Mucosa of descending colon (tissue), 3 donors: ENCODE measurements around the gene MT1G. TPM values are rescaled to one million over a fixed set of nuclear protein-coding genes. Genes with fewer than 3 reads are reported as not detected.
"Not testable (repeated sequence)": the region's sequence is repeated elsewhere in the genome, so short reads cannot be mapped to it uniquely, and the experiment has no call there.

Source experiments
- ATAC-seq: fragments of 200-7000 bp; cut with Tn5 transposase; one replicate; pipeline ENCODE4 v1.9.1; 2020; ENCODE audit warnings: mild to moderate bottlenecking, moderate library complexity
- DNase-seq, 3 donors: peaks; one replicate each; pipeline ENCODE4 v3.0.0-alpha.2; 2020
- H3K36me3 ChIP-seq: fragments of 200-600 bp; one replicate; pipeline ENCODE4 v1.8.0; 2021; ENCODE audit warnings: low read depth, mild to moderate bottlenecking
- H3K4me1 ChIP-seq: fragments of 200-600 bp; one replicate; pipeline ENCODE4 v1.8.0; 2021; ENCODE audit warnings: low read depth, mild to moderate bottlenecking
- H3K4me3 ChIP-seq: fragments of 200-600 bp; one replicate; pipeline ENCODE4 v1.8.0; 2021; ENCODE audit warnings: mild to moderate bottlenecking
- H3K9me3 ChIP-seq: fragments of 200-600 bp; one replicate; pipeline ENCODE4 v1.8.0; 2021; ENCODE audit warnings: mild to moderate bottlenecking
- CTCF ChIP-seq: fragments of 200-600 bp; IDR thresholded peaks from one replicate; pipeline ENCODE4 v1.8.0; 2022; ENCODE audit warnings: antibody characterized with exemption, mild to moderate bottlenecking
- intact Hi-C, 2 donors: fragments of 100-400 bp; cut with DNase I in 1 of 2; cut with micrococcal nuclease in 1 of 2; formaldehyde crosslinking; loops; one replicate each; pipeline versions ENCODE4 v1.11.0 to v1.11.1; 2022; cut with DNase I, micrococcal nuclease
- long read RNA-seq, 2 donors: library from polyadenylated mRNA; unstranded; transcript quantifications; one replicate each; pipeline ENCODE4 v2.0.0, GENCODE V29; 2019 to 2021
- total RNA-seq, 3 donors: library from RNA; stranded (reverse); fragmentation: NEBNext Ultra II Directional in 2 of 3; extraction: Animal tissue kit (Norgen Biotek cat#: 25700) in 2 of 3; gene quantifications; one replicate each; pipeline versions ENCODE4 v1.2.1 to v1.2.4, GENCODE V29; 2021 to 2023
- donor health status: DM: no; HTN: no; CAD: no; lungs with moderate emphysema.
- donor health status: DM: no; HTN: no; CAD: no.
- donor health status: DM: no; HTN: yes; CAD: no.

Gene MT1G
- total RNA-seq, result 100 to 1,000 TPM in 1 of 3 donors, 10 to 100 TPM in 1, 1 to 10 TPM in 1; 7.3 to 210 (median 83.8) TPM
- long read RNA-seq, donor 1, partial matches to known transcripts, result 0 of 3 reads
- long read RNA-seq, donor 1, other reads (novel, unspliced or antisense), result 1 of 3 reads
- long read RNA-seq, donor 2, transcript MT1G-201 (3 exons, 405 nt), result major isoform, 11 of 22 reads
- long read RNA-seq, donor 2, transcript MT1G-202 (3 exons, 406 nt), result minor isoform, 10 of 22 reads
- long read RNA-seq, donor 2, partial matches to known transcripts, result 0 of 22 reads
- long read RNA-seq, donor 2, other reads (novel, unspliced or antisense), result 1 of 22 reads

- intact Hi-C loops, result no loop called here
- TF ChIP-seq CTCF, result no peak
- peak; percentile 93 for ATAC-seq
- Histone ChIP-seq H3K36me3 (no peaks in the 10 kb centered on the region), H3K4me1 (peaks cover 8% of the 10 kb centered on the region), H3K9me3 (no peaks in the 10 kb centered on the region), H3K4me3 (no peak within 1 kb of the TSS)
- DNase-seq, result peak; percentile 84 to 87 (median 86)
These were observed at the start of gene MT1G for GRCh38 chr16:56667581-56668571. TSS of gene MT1G (minus strand) at chr16:56668065. CDS start at chr16:56667993, 72 bp downstream.

GRCh38 chr16:56717532-56717931, 49.7 kb upstream of the MT1G start:
- ATAC-seq, H3K36me3 ChIP-seq, H3K4me1 ChIP-seq, intact Hi-C loops, H3K9me3 ChIP-seq, H3K4me3 ChIP-seq, DNase-seq: not testable (repeated sequence)

GRCh38 chr16:56716761-56717160, 48.9 kb upstream of the MT1G start:
- Histone ChIP-seq H3K9me3 (no peaks in the 10 kb centered on the region), H3K36me3 (no peaks in the 10 kb centered on the region), H3K4me3 (no peak overlapping the region), H3K4me1 (no peaks in the 10 kb centered on the region)
- no peak for ATAC-seq
- no peak for DNase-seq
- intact Hi-C loops, result no loop called here
- no peak for TF ChIP-seq CTCF

- Histone ChIP-seq H3K4me3 (no peak overlapping the region), H3K9me3 (no peaks in the 10 kb centered on the region), H3K36me3 (no peaks in the 10 kb centered on the region), H3K4me1 (no peaks in the 10 kb centered on the region)
- intact Hi-C loops, result no loop called here
- TF ChIP-seq CTCF, result no peak
- no peak for DNase-seq
- no peak for ATAC-seq
These were observed 47.3 kb upstream of the MT1G start for GRCh38 chr16:56715126-56715525.

- Histone ChIP-seq H3K4me3 (no peak overlapping the region), H3K36me3 (no peaks in the 10 kb centered on the region), H3K4me1 (no peaks in the 10 kb centered on the region), H3K9me3 (no peaks in the 10 kb centered on the region)
- TF ChIP-seq CTCF, result no peak
- no peak for DNase-seq
- intact Hi-C loops, result no loop called here
- no peak for ATAC-seq
These were observed 45.9 kb upstream of the MT1G start for GRCh38 chr16:56713794-56714193.

GRCh38 chr16:56711862-56712261, 44.0 kb upstream of the MT1G start:
- ATAC-seq, result no peak
- no peaks in the 10 kb centered on the region for H3K4me1 ChIP-seq
- TF ChIP-seq CTCF, result no peak
- intact Hi-C loops, result no loop called here
- no peaks in the 10 kb centered on the region for H3K36me3 ChIP-seq
- no peak overlapping the region for H3K4me3 ChIP-seq
- H3K9me3 ChIP-seq, result no peaks in the 10 kb centered on the region
- DNase-seq, result no peak
